Cardiac muscle cell (in vitro differentiated cells and primary cell): ENCODE results near the gene CFAP61. TPM values are rescaled to one million over a fixed set of nuclear protein-coding genes. Genes with fewer than 3 reads are reported as not detected.

Experiments used
- DNase-seq, 2 donors: peaks; one replicate each; pipeline versions ENCODE4 v3.0.0 to v3.0.0-alpha.2; 2010 to 2017; ENCODE audit warnings: low read depth in 1 of 2, low spot score in 1 of 2
- H3K27ac ChIP-seq: fragments of 200-600 bp; sonication (generic); 2 replicates; pipeline ENCODE4 v1.5.1; 2016
- H3K27me3 ChIP-seq: fragments of 200-600 bp; sonication (generic); 2 replicates; pipeline ENCODE4 v1.6.0; 2016; ENCODE audit warnings: control low read depth
- H3K36me3 ChIP-seq: fragments of 200-600 bp; sonication (generic); 2 replicates; pipeline ENCODE4 v1.5.1; 2016; ENCODE audit warnings: control low read depth
- H3K4me1 ChIP-seq: fragments of 200-600 bp; sonication (generic); 2 replicates; pipeline ENCODE4 v1.8.1; 2017; ENCODE audit warnings: low read depth, mild to moderate bottlenecking, mixed run types
- H3K4me3 ChIP-seq: fragments of 200-600 bp; sonication (generic); 2 replicates; pipeline ENCODE4 v1.5.1; 2016; ENCODE audit warnings: mild to moderate bottlenecking
- H3K9me3 ChIP-seq: fragments of 200-600 bp; sonication (generic); 2 replicates; pipeline ENCODE4 v1.5.1; 2017; ENCODE audit warnings: low read depth, mild to moderate bottlenecking, control low read depth
- CTCF ChIP-seq: IDR thresholded peaks from 2 replicates; pipeline ENCODE4 v1.5.1; 2012; ENCODE audit warnings: low read depth, mild to moderate bottlenecking, low read length
- polyA plus RNA-seq: library from polyadenylated mRNA; unstranded; fragments of >200 nt; fragmentation: Nextera tagmentation; extraction: Ambion mirVana; gene quantifications from 2 replicates; pipeline ENCODE4 v1.2.1, GENCODE V29; 2016
- total RNA-seq: library from RNA; depleted of rRNA; stranded (reverse); fragments of >200 nt; gene quantifications from 2 replicates; pipeline ENCODE4 v1.2.3, GENCODE V29; 2016

Gene CFAP61
- total and polyA plus RNA-seq, 2 experiments from 2014 or later: 0.44 TPM; not detected in 1

DNA sequence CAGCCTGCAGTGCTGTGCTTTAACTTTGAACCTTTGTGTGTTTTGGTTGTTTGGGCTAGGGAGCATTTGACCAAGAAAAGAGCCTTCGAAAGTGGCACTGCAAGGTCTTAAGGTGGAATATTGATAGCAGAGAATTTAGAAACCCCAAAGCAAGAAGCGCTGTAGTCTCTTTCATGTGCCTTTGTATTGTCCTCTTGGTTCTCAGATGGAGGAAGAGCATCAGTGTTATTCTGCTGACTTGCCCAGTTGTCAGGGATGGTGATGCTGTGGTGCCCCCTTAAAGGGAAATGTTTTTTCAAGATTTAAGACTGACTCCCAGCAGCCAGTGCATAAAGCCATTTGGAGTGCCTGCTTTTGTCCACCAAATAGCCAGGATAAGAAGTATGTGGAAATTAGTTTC, 212.9 kb downstream of the CFAP61 start:
- H3K27ac ChIP-seq: no peak overlapping the region
- no peaks in the 10 kb centered on the region for H3K36me3 ChIP-seq
- no peaks in the 10 kb centered on the region for H3K27me3 ChIP-seq
- no peak overlapping the region for H3K4me3 ChIP-seq
- no peaks in the 10 kb centered on the region for H3K9me3 ChIP-seq
- DNase-seq: no peak
- TF ChIP-seq CTCF: no peak
- H3K4me1 ChIP-seq: no peaks in the 10 kb centered on the region

DNA sequence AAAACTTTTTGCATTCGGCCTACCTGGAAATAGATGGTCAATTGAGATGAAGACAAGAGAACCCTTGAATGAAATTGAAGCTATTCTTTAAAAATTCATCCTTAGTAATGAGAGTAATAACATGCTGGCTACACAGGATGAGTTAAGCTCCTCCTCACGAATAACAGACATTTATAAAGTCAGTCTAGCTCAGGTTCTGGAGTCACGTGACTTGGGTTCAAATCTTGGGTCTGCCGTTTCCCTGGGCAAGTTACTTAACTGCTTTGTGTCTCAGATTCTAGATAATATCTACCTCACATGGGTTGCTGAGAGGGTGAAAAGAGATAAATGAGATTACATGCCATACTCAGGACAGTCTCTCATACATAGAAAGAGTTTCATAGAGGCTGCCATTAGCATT, 214.2 kb downstream of the CFAP61 start:
- Histone ChIP-seq H3K9me3 (no peaks in the 10 kb centered on the region), H3K27ac (no peak overlapping the region), H3K4me1 (no peaks in the 10 kb centered on the region), H3K36me3 (no peaks in the 10 kb centered on the region), H3K4me3 (no peak overlapping the region), H3K27me3 (no peaks in the 10 kb centered on the region)
- DNase-seq: no peak
- TF ChIP-seq CTCF: no peak

DNA sequence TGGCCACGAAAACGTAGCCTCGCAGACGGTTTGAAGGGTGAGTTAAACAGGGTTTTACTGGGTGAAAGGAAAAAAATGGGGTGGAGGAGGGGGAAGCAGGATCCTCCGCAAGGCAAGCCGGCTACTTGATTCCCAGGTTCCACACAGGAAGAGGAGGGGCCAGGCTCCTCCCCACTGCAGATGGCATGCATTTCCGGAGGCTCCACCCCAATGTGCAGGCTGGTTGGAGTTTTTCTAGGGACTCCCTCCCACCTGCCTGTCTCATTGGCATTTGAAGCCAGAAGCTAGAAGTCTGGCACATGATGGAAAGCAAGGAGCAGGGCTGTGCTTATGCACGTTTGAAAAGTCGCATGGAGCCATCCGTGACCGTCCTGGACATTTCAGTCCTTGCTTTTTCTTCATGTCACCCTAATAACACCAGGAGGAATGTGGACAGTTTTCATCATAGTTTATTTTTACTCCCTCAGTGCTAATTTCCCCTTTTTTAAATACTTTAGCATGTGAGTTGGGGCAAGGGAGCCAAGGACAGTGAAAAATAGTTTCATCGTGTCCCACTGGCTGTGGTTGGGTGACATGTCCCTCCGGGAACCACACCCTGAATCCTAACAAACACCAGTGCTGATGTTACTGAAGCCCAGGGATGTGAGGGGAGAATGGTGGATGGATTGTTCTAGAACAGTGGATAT, 215.5 kb downstream of the CFAP61 start:
- Histone ChIP-seq H3K36me3 (no peaks in the 10 kb centered on the region), H3K27me3 (no peaks in the 10 kb centered on the region), H3K4me1 (no peaks in the 10 kb centered on the region), H3K4me3 (no peak overlapping the region), H3K27ac (no peak overlapping the region), H3K9me3 (no peaks in the 10 kb centered on the region)
- DNase-seq: no peak
- TF ChIP-seq CTCF: no peak

- Histone ChIP-seq H3K36me3 (no peaks in the 10 kb centered on the region), H3K27ac (no peak overlapping the region), H3K4me3 (no peak overlapping the region), H3K9me3 (no peaks in the 10 kb centered on the region), H3K4me1 (no peaks in the 10 kb centered on the region), H3K27me3 (no peaks in the 10 kb centered on the region)
- no peak for TF ChIP-seq CTCF
- DNase-seq: no peak
Measured at GRCh38 chr20:20271271-20271670, 218.9 kb downstream of the CFAP61 start.

DNA sequence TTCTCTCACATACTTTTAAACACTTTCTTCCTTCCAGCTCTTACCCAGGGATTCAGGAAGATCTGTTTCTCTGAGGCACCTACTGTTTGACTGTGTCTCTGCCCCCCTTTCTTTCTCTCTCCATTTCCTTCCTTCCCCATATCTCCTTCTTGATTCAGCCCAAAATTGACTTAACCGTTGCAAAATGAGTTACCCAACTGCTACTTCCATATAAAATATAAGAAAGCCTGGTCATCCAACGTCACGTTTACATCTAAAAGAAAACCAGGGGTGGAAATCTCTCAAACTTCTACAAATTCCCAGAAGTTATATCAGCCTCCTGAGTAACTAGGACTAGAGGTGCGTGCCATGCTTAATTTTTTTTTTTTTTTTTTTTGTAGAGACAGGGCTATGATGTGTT, 220.4 kb downstream of the CFAP61 start:
- no peaks in the 10 kb centered on the region for H3K27me3 ChIP-seq
- DNase-seq: no peak
- H3K36me3 ChIP-seq: no peaks in the 10 kb centered on the region
- no peaks in the 10 kb centered on the region for H3K9me3 ChIP-seq
- H3K27ac ChIP-seq: no peak overlapping the region
- no peak overlapping the region for H3K4me3 ChIP-seq
- no peak for TF ChIP-seq CTCF
- H3K4me1 ChIP-seq: no peaks in the 10 kb centered on the region
